Measurements from ENCODE around the gene PTGR2. TPM values are rescaled to one million over a fixed set of nuclear protein-coding genes. Genes with fewer than 3 reads are reported as not detected.

The PTGR2 gene
- total RNA-seq, 1 donor = 5.6 TPM

DNA sequence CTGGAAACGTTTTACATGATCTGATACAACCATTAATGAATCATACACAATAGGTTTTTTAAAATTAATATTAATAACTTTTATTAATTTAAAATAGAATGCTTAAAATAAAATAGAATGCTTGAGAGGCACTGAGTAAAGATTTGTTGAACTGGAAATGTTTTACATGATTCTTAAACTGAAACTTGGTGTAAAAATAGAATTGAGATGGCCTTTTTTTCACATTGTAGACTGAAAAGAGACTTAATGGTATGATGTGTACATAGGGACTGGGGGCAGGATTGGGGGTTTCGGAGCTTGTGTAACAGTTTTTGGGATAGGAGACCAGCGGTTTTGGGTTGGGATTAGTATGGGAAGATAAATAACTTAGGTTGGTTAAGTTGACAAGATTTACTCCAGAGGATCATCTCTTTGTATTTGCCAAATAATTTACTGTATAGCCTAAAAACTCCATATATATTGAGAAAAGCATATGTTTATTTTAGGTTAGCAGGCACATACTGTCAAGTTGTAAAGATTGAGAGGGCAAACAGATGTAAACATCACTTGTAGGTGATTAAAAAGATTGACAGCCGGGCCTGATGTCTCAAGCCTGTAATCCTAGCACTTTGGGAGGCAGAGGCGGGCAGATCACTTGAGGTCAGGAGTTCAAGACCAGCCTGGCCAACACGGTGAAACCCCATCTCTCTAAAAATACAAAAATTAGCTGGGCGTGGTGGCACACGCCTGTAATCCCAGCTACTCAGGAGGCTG, 33.0 kb downstream of the PTGR2 start:
- no peak overlapping the region for H3K4me3 ChIP-seq (ENCODE audit: low read depth, low read length)
- DNase-seq (ENCODE audit: low read depth) = peak; percentile 44
- TF ChIP-seq, protein P1, sequence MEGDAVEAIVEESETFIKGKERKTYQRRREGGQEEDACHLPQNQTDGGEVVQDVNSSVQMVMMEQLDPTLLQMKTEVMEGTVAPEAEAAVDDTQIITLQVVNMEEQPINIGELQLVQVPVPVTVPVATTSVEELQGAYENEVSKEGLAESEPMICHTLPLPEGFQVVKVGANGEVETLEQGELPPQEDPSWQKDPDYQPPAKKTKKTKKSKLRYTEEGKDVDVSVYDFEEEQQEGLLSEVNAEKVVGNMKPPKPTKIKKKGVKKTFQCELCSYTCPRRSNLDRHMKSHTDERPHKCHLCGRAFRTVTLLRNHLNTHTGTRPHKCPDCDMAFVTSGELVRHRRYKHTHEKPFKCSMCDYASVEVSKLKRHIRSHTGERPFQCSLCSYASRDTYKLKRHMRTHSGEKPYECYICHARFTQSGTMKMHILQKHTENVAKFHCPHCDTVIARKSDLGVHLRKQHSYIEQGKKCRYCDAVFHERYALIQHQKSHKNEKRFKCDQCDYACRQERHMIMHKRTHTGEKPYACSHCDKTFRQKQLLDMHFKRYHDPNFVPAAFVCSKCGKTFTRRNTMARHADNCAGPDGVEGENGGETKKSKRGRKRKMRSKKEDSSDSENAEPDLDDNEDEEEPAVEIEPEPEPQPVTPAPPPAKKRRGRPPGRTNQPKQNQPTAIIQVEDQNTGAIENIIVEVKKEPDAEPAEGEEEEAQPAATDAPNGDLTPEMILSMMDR (IDR thresholded peaks at IDR 0.05; ENCODE audit: insufficient read depth, low read depth, low read length) = no peak

DNA sequence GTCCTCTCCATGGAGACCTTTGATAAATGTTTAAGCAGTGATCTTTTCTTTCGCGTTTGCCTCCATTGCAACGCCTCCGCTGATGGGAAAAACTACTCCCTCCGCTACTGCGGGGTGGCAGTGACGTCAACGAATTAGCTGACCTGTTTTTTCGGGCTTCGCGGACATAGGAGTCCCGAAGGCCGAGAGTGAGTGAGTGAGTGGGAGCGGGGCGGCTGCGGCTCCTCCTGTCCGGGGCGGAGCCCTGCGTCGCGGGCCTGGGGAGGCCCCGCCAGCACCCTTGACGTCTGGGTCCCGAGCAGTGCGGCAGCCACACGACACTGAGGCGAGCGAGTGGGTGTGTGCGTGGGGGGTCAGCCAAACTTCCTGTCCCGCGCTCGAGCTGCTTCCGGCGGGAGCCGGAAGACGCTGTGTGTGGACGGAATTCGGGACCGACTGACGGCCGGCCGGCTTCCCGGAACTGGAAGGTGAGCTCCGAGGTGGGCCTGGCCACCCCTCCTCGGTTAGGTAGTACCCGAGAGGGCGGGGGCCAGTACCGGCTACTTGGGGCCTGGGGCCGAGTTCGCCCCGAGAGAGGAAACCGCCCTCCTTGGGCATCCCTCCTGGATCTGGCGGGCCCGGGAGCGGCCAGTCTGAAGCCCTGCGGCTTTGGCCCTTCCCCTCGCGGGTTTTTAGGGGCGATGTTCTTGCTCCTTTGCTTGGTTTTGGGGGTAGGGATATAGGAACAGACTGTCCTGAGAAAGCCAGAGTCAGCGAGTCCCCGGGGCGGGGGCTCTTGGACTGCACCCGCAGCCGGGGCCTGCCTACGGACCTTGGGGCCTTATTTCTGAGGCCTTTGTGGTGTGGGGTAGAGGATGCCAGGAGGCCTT, 35.1 kb downstream of the PTGR2 start, which contains the start of gene ZNF410:
ZNF410 (plus strand) TSS at position 411 of the 869 bp plus-strand sequence. CDS start 5,317 bp downstream, outside the sequence.
- DNase-seq (ENCODE audit: low read depth) = peak; percentile 99
- peak within 1 kb of the TSS; percentile 81 for H3K4me3 ChIP-seq (ENCODE audit: low read depth, low read length)
- TF ChIP-seq, protein P1 (IDR thresholded peaks at IDR 0.05; ENCODE audit: insufficient read depth, low read depth, low read length) = no peak

GRCh38 chr14:73887318-73887616, 35.6 kb downstream of the PTGR2 start:
- DNase-seq (ENCODE audit: low read depth) = no peak
- TF ChIP-seq, protein P1 (IDR thresholded peaks at IDR 0.05; ENCODE audit: insufficient read depth, low read depth, low read length) = no peak
- peak overlapping the region; percentile 81 for H3K4me3 ChIP-seq (ENCODE audit: low read depth, low read length)

DNA sequence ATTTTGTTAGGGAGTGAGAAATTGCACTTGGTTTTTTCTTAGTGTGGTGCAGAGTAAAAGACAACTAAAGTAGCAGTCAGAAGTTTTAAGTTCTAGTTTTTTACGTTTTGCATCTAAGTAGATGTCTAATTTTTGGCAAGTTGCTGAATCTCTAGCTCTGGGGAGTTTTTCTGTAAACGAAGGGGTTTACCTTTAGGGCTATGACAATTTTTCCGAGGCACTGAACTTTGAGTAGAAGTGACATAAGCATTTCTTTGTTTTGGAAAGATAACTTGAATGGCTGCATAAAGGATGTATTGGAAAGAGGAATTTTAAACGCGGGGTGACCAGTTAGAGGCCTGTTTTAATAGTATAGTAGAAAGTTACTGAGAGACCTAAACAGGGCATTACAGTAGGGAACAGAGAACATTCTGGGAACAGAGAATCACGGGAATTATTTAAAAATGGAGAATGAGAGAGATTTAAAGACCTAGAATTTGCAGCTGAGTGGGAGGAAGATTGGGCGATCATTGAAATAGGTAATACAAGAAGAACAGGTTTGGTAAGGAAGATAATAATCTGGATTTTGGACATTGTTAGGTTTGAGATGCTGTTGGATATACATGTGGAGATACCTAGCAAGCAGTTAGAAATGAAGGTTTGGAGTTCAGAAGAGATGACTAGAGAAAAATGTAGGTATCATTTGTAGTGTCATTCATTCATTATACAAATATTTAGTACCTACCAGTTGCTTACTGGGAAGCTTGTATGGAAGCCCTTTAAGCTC, 36.2 kb downstream of the PTGR2 start:
- no peak for DNase-seq (ENCODE audit: low read depth)
- peak overlapping the region; percentile 81 for H3K4me3 ChIP-seq (ENCODE audit: low read depth, low read length)
- TF ChIP-seq, protein P1 (IDR thresholded peaks at IDR 0.05; ENCODE audit: insufficient read depth, low read depth, low read length) = no peak

DNA sequence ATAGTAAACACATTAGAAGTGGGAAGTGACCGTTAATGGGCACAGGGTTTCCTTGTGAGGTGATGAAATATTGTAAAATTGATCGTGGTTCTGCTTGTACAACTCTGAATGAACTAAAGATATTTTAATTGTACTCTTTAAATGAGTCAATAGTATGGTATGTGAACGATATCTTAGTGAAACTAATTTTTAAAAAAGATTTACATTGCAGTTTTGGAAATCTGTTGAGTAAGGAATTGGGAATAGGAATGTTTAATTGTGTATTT, 36.8 kb downstream of the PTGR2 start:
- peak overlapping the region; percentile 81 for H3K4me3 ChIP-seq (ENCODE audit: low read depth, low read length)
- TF ChIP-seq, protein P1 (IDR thresholded peaks at IDR 0.05; ENCODE audit: insufficient read depth, low read depth, low read length) = no peak
- DNase-seq (ENCODE audit: low read depth) = peak; percentile 43

- peak; percentile 51 for DNase-seq (ENCODE audit: low read depth)
- peak overlapping the region; percentile 81 for H3K4me3 ChIP-seq (ENCODE audit: low read depth, low read length)
- TF ChIP-seq, protein P1 (IDR thresholded peaks at IDR 0.05; ENCODE audit: insufficient read depth, low read depth, low read length) = no peak
These were observed 37.3 kb downstream of the PTGR2 start for GRCh38 chr14:73888971-73889370.
